ENCODE data around the gene TBXA2R.

Gene TBXA2R

GRCh38 chr19:3636962-3637361 lies 30.3 kb upstream of the TBXA2R start:
- Histone ChIP-seq H3K36me3 (peaks cover 73% of the 10 kb centered on the region), H3K27me3 (no peaks in the 10 kb centered on the region), H3K4me1 (ENCODE audit: control insufficient read depth in 1 of 2, insufficient read depth in 1 of 2, low read depth in 1 of 2, low read length in 1 of 2) (no peaks in the 10 kb centered on the region), H3K4me3 (ENCODE audit: low read depth in 1 of 2, low read length in 1 of 2) (no peak overlapping the region), H3K9me3 (no peaks in the 10 kb centered on the region), H3K27ac (no peak overlapping the region)
- TF ChIP-seq CTCF (IDR thresholded peaks at IDR 0.05), result no peak

GRCh38 chr19:3636506-3636905 lies 29.8 kb upstream of the TBXA2R start:
- TF ChIP-seq CTCF (IDR thresholded peaks at IDR 0.05), result no peak
- Histone ChIP-seq H3K36me3 (peaks cover 73% of the 10 kb centered on the region), H3K9me3 (no peaks in the 10 kb centered on the region), H3K4me3 (ENCODE audit: low read depth in 1 of 2, low read length in 1 of 2) (no peak overlapping the region), H3K27me3 (no peaks in the 10 kb centered on the region), H3K4me1 (ENCODE audit: control insufficient read depth in 1 of 2, insufficient read depth in 1 of 2, low read depth in 1 of 2, low read length in 1 of 2) (no peaks in the 10 kb centered on the region), H3K27ac (no peak overlapping the region)

GRCh38 chr19:3634496-3635045 lies 27.9 kb upstream of the TBXA2R start:
- peaks cover 64% of the 10 kb centered on the region for H3K36me3 ChIP-seq
- no peak for TF ChIP-seq CTCF (IDR thresholded peaks at IDR 0.05)

GRCh38 chr19:3633559-3633988 lies 26.9 kb upstream of the TBXA2R start:
- no peak for TF ChIP-seq CTCF (IDR thresholded peaks at IDR 0.05)
- Histone ChIP-seq H3K9me3 (no peaks in the 10 kb centered on the region), H3K36me3 (peaks cover 55% of the 10 kb centered on the region), H3K4me3 (ENCODE audit: low read depth in 1 of 2, low read length in 1 of 2) (no peak overlapping the region), H3K4me1 (ENCODE audit: control insufficient read depth in 1 of 2, insufficient read depth in 1 of 2, low read depth in 1 of 2, low read length in 1 of 2) (no peaks in the 10 kb centered on the region), H3K27me3 (no peaks in the 10 kb centered on the region), H3K27ac (no peak overlapping the region)

More at GRCh38 chr19:3634496-3635045, 27.9 kb upstream of the TBXA2R start:
- H3K9me3 ChIP-seq, result no peaks in the 10 kb centered on the region
- H3K4me3 ChIP-seq (ENCODE audit: low read depth in 1 of 2, low read length in 1 of 2), result no peak overlapping the region
- H3K27ac ChIP-seq, result no peak overlapping the region
- H3K27me3 ChIP-seq, result no peaks in the 10 kb centered on the region
- H3K4me1 ChIP-seq (ENCODE audit: control insufficient read depth in 1 of 2, insufficient read depth in 1 of 2, low read depth in 1 of 2, low read length in 1 of 2), result no peaks in the 10 kb centered on the region

- Histone ChIP-seq H3K4me3 (ENCODE audit: low read depth in 1 of 2, low read length in 1 of 2) (no peak overlapping the region), H3K36me3 (peaks cover 49% of the 10 kb centered on the region), H3K4me1 (ENCODE audit: control insufficient read depth in 1 of 2, insufficient read depth in 1 of 2, low read depth in 1 of 2, low read length in 1 of 2) (no peaks in the 10 kb centered on the region), H3K27me3 (no peaks in the 10 kb centered on the region), H3K9me3 (no peaks in the 10 kb centered on the region), H3K27ac (no peak overlapping the region)
- no peak for TF ChIP-seq CTCF (IDR thresholded peaks at IDR 0.05)
These were observed 26.3 kb upstream of the TBXA2R start for GRCh38 chr19:3632739-3633558.
